Measurements from ENCODE around the gene SFSWAP.
"Not testable (repeated sequence)": the region's sequence is repeated elsewhere in the genome, so short reads cannot be mapped to it uniquely, and the experiment has no call there.

Gene SFSWAP

GRCh38 chr12:131736446-131737149 lies 25.7 kb downstream of the SFSWAP start:
- no peak for DNase-seq (ENCODE audit: low read depth)

DNA sequence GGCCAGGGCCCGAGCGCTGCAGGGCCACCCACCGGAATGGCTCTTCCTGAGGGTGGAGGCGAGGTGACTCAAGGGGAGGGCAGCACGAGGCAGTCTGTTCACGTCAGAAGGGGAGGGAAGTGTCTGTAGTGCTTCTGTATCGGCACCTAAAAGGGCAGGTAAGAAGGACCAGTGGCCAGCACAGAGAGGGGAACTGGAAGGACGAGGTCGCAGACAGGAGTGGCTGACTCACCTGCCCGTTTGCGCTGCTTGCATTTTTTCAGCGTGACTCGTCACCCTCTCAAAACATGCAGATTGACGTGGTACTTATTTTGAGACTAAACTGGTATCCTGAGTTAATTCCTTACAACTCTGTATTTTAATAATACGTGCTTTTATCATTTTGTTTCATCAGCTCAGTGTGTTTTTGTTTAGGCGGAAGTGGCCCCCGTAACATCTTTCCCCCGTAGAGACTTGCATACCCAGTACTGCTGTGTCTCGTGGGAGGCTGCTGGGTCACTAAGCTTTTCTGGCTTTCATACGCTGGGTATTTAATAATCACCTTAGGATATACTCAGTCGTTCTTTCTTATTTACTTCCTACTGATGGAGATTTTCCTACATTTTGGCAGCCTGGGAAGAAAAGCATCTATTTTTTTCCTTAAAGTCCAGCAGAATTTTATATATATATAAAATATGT lies 26.4 kb downstream of the SFSWAP start:
- no peak for DNase-seq (ENCODE audit: low read depth)

DNA sequence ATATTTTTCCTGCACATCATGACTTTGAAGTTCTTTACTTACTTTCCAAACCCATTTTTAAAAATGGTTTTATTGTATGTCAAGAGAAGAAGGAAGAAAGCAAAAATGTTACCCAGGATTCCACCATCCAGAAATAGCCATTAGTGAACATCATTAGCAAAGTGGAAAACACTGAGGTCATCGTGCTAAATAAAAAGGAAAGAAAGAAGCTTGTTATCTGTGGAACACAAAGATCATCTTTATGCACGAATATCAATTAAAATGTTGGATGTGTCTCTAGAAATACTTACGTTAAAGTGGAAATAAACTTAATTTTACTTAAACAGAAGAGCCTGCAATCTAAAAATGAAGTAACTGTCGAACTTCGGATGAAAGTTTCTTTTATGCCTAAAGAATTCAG lies 27.3 kb downstream of the SFSWAP start:
- no peak for DNase-seq (ENCODE audit: low read depth)

- DNase-seq (ENCODE audit: low read depth): no peak
Measured at GRCh38 chr12:131740626-131741025, 29.7 kb downstream of the SFSWAP start.

- DNase-seq (ENCODE audit: low read depth): not testable (repeated sequence)
Measured at GRCh38 chr12:131742761-131743160, 31.9 kb downstream of the SFSWAP start.

- not testable (repeated sequence) for DNase-seq (ENCODE audit: low read depth)
Measured at GRCh38 chr12:131743410-131743809, 32.5 kb downstream of the SFSWAP start.

DNA sequence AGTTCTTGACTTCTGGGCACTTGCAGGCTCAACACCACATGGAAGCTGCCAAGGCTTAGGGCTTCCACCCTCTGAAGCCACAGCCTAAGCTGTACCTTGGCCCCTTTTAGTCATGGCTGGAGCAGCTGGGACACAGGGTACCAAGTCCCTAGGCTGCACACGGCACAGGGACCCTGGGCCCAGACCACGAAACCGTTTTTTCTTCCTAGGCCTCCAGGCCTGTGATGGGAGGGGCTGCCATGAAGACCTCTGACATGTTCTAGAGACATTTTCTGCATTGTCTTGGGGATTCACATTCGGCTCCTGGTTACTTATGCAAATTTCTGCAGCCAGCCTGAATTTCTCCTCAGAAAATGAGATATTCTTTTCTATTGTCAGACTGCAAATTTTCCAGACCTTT lies 33.0 kb downstream of the SFSWAP start:
- not testable (repeated sequence) for DNase-seq (ENCODE audit: low read depth)

DNA sequence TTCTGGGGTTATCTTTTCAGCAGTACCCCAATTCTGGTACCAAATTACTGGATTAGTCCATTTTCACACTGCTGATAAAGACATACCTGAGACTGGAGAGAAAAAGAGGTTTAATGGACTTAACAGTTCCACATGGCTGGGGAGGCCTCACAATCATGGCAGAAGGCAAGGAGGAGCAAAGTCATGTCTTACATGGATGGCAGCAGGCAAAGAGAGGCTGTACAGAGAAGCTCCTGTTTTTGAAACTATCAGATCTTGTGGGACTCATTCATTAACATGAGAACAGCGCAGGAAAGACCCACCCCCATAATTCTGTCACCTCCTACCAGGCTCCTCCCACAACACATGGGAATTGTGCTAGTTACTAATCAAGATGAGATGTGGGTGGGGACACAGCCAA lies 33.8 kb downstream of the SFSWAP start:
- DNase-seq (ENCODE audit: low read depth): not testable (repeated sequence)

GRCh38 chr12:131745706-131746105 lies 34.8 kb downstream of the SFSWAP start:
- DNase-seq (ENCODE audit: low read depth): no peak

GRCh38 chr12:131747276-131748177 lies 36.6 kb downstream of the SFSWAP start:
- no peak for DNase-seq (ENCODE audit: low read depth)

DNA sequence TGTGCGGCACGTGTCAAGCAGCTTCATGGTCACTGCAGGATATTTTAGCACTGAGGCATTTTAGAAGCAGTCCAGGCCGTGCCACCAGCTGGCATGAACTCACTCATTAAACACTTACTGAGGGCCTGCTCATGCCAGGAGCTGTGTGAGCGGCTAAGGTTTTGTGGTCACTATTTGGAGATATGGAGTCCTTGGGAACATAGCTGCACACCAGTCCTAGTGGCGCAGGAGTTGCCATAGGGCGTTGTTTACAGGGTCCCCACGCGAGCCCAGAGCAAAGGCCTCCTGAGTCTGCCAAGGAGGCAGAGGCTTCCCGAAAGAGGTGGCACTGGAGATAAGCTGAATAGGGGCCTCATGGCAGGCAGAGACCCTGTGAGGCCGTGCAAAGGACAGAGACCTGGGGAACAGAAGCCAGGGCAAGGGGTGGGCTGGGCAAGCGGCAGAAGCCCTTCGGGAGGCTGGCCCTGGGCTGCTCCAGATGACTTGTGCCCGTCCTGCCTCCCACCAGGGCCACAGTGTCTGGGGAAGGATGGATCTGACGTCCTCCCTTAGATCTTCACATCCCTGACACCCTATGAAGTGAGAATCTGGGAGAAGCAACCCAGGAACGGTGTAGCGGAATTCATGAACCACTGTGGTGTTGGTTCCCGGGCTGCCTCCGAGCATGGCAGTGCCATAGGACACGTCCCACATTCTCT lies 38.9 kb downstream of the SFSWAP start:
- no peak for DNase-seq (ENCODE audit: low read depth)

DNA sequence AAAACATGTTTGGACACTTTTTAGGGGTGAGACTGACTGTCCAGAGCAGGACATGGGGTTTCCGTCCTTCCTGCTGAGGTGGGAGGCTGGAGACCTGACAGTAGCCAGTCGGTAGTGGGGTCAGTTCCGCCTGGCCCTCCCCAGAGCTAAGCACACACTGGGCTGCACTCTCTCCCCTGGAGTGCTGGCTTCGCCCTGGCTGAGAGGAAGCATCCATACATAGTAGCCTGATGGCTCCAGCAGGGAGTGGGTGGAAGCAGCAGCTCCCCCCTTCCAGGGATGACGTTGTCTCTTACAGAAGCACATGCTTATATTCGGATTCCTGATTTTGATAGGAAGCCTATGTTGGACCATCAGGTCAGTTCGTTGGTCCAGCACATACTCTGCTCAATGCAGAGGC lies 40.4 kb downstream of the SFSWAP start:
- DNase-seq (ENCODE audit: low read depth): no peak

GRCh38 chr12:131752451-131752850 lies 41.6 kb downstream of the SFSWAP start:
- no peak for DNase-seq (ENCODE audit: low read depth)

DNA sequence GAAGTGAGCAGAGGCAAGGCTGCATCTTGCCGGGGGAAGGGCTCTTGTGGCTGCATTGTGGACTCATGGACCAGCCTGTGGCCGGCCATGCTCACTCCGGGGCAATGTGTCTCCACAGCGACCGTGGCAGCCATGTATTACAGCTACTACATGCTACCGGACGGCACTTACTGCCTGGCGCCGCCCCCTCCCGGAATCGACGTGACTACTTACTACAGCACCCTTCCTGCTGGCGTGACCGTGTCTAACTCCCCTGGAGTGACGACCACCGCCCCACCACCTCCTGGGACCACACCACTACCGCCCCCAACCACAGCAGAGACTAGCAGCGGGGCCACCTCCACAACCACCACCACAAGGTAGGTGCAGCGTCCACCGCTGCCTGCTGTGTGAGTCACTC lies 42.1 kb downstream of the SFSWAP start:
- no peak for DNase-seq (ENCODE audit: low read depth)

GRCh38 chr12:131753757-131754156 lies 42.9 kb downstream of the SFSWAP start:
- DNase-seq (ENCODE audit: low read depth): no peak

DNA sequence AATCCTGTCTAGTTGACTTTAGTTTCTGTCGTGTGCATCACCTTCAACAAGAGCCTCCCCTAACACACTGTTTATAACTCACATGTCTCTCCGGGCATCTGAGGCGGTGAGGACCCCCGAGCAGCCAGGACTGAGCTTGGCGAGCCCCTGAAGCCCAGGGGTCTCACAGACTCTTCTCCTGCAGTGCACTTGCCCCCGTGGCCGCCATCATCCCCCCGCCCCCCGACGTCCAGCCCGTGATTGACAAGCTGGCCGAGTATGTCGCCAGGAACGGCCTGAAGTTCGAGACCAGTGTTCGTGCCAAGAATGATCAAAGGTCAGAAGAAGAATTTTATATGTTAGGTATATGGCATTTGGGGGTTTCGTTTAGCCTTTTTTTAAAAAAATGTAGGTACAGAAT lies 43.3 kb downstream of the SFSWAP start:
- no peak for DNase-seq (ENCODE audit: low read depth)

GRCh38 chr12:131755305-131756113 lies 44.6 kb downstream of the SFSWAP start:
- no peak for DNase-seq (ENCODE audit: low read depth)

- no peak for DNase-seq (ENCODE audit: low read depth)
Measured at GRCh38 chr12:131756441-131756840, 45.6 kb downstream of the SFSWAP start.

DNA sequence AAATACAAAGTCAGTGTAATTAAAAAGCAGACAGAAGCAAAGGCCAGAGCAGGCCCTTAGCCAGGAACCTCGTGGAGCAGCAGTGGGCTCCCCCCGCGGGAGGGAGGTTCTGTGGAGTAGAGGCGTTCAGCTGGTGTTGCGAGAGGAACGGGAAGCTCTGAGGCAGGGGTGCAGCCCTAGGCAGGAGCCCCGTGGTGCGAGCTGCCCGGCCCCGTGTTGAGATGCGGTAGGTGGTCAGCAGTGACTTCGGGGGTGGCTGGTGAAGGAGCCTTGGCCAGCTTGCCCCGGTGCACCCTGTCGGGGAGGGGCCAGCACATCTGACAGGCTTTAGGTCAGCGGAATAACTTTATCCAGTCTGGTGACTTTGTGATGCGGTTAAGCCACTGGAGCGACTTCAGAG lies 46.2 kb downstream of the SFSWAP start:
- DNase-seq (ENCODE audit: low read depth): no peak

- DNase-seq (ENCODE audit: low read depth): no peak
Measured at GRCh38 chr12:131758016-131758739, 47.3 kb downstream of the SFSWAP start.
